HepG2 (cell line): ENCODE data around the gene UBE4A. TPM values are rescaled to one million over a fixed set of nuclear protein-coding genes. Genes with fewer than 3 reads are reported as not detected.
"Not testable (repeated sequence)": the region's sequence is repeated elsewhere in the genome, so short reads cannot be mapped to it uniquely, and the experiment has no call there.

ENCODE experiments used
- ATAC-seq: fragments of 200-7000 bp; cut with Tn5 transposase; 3 replicates; pipeline ENCODE4 v1.9.1; 2020; ENCODE audit warnings: mild to moderate bottlenecking, moderate library complexity
- BruUV-seq: library from RNA; stranded (reverse); fragments of 400-500 nt; replicated peaks from 2 replicates; lab custom pipeline; 2021; lab: Mats Ljungman, UMichigan
- CTCF ChIA-PET: fragments of 300-600 bp; formaldehyde crosslinking; extraction: SDS; loops from one replicate; lab custom pipeline; 2021; ENCODE audit warnings: low total read pairs, inconsistent platforms, low intra/inter-chr PET ratio; lab: Yijun Ruan, JAX
- POLR2A ChIA-PET: fragments of 350-600 bp; sonication (Branson Sonifier 250); formaldehyde crosslinking; loops from one replicate; lab custom pipeline; 2020; ENCODE audit warnings: antibody characterized with exemption, inconsistent platforms; lab: Yijun Ruan, JAX
- DNase-seq: peaks from one replicate; pipeline ENCODE4 v3.0.0-alpha.2; 2015; ENCODE audit warnings: low spot score
- FAIRE-seq: peaks from 3 replicates; lab custom pipeline; 2011; peaks lifted over from hg19 to GRCh38; lab: Jason Lieb, UNC
- H2AFZ ChIP-seq: one replicate; pipeline ENCODE4 v1.6.1; 2011; ENCODE audit warnings: low read length, inconsistent platforms
- H3K27ac ChIP-seq: fragments of 300-600 bp; 3 replicates; pipeline ENCODE4 v1.8.0; 2011; ENCODE audit warnings: mixed run types, mild to moderate bottlenecking, mixed read lengths, low read length, inconsistent platforms; ENCODE audit not compliant: insufficient read depth; ENCODE audit errors: extremely low read length
- H3K27me3 ChIP-seq, 2 experiments: fragments of 200-600 bp in 1 of 2; 2 replicates in 1 of 2; 3 replicates in 1 of 2; pipeline versions ENCODE4 v1.6.0 to v1.8.0; 2011; ENCODE audit warnings: low read length in 2 of 2, mild to moderate bottlenecking in 2 of 2, moderate library complexity in 2 of 2, inconsistent platforms in 1 of 2; ENCODE audit not compliant: insufficient read depth in 2 of 2, control insufficient read depth in 1 of 2
- H3K36me3 ChIP-seq, 2 experiments: fragments of 200-600 bp in 1 of 2; replicated peaks in 1 of 2; 2 replicates in 1 of 2; 3 replicates in 1 of 2; pipeline versions ENCODE4 v1.5.1 to v1.8.0; 2011; ENCODE audit warnings: low read length in 2 of 2, inconsistent platforms in 1 of 2; ENCODE audit not compliant: insufficient read depth in 2 of 2, control insufficient read depth in 1 of 2
- H3K4me1 ChIP-seq: 2 replicates; pipeline ENCODE4 v1.5.1; 2012; ENCODE audit warnings: low read length, inconsistent platforms; ENCODE audit not compliant: insufficient read depth
- H3K4me2 ChIP-seq: 2 replicates; pipeline ENCODE4 v1.6.0; 2011; ENCODE audit warnings: low read depth, low read length, inconsistent platforms
- H3K4me3 ChIP-seq, 3 experiments: fragments of 200-600 bp in 1 of 3; sonication (generic), shearing (Covaris generic) in 1 of 3; replicated peaks in 1 of 3; 2 replicates each; pipeline ENCODE4 v1.5.1; 2011 to 2016; ENCODE audit warnings: low read length in 3 of 3, inconsistent platforms in 2 of 3, low read depth in 2 of 3, mild to moderate bottlenecking in 2 of 3, control low read depth in 1 of 3, mixed read lengths in 1 of 3; ENCODE audit not compliant: insufficient read depth in 1 of 3
- H3K79me2 ChIP-seq: one replicate; pipeline ENCODE4 v1.6.1; 2011; ENCODE audit warnings: low read length, inconsistent platforms; ENCODE audit not compliant: insufficient read depth
- H3K9ac ChIP-seq: 2 replicates; pipeline ENCODE4 v1.6.0; 2011; ENCODE audit warnings: mild to moderate bottlenecking, low read depth, low read length, inconsistent platforms; ENCODE audit not compliant: insufficient read depth
- H3K9me3 ChIP-seq: 2 replicates; pipeline ENCODE4 v1.5.1; 2012; ENCODE audit warnings: mild to moderate bottlenecking, low read length
- H4K20me1 ChIP-seq: 2 replicates; pipeline ENCODE4 v1.6.0; 2011; ENCODE audit warnings: inconsistent platforms, mild to moderate bottlenecking, low read length, moderate library complexity; ENCODE audit not compliant: insufficient read depth
- ESRRA ChIP-seq: sonication (generic); formaldehyde crosslinking; IDR thresholded peaks from 2 replicates; pipeline ENCODE4 v1.5.1; 2020; ENCODE audit warnings: mild to moderate bottlenecking, low read depth, missing genetic modification reagents
- MLX ChIP-seq: IDR thresholded peaks from 2 replicates; pipeline ENCODE4 v1.6.1; 2016
- NCOA1 ChIP-seq: sonication (generic); formaldehyde crosslinking; IDR thresholded peaks from 2 replicates; pipeline ENCODE4 v1.9.0; 2021; ENCODE audit warnings: missing genetic modification reagents
- SSRP1 ChIP-seq: IDR thresholded peaks from 2 replicates; pipeline ENCODE4 v1.6.1; 2016; ENCODE audit warnings: control low read depth
- TCF7 ChIP-seq: sonication (generic); IDR thresholded peaks from 2 replicates; pipeline ENCODE4 v1.6.1; 2016; ENCODE audit warnings: antibody characterized with exemption, low read depth
- ZBED4 ChIP-seq: sonication (generic); formaldehyde crosslinking; IDR thresholded peaks from 2 replicates; pipeline ENCODE4 v1.4.0; 2020; ENCODE audit warnings: missing genetic modification reagents, borderline replicate concordance
- ZNF138 ChIP-seq: sonication (generic); formaldehyde crosslinking; IDR thresholded peaks from 2 replicates; pipeline ENCODE4 v1.5.0; 2020; ENCODE audit warnings: mild to moderate bottlenecking, low read depth, missing genetic modification reagents
- ZNF512 ChIP-seq: sonication (generic); formaldehyde crosslinking; IDR thresholded peaks from 2 replicates; pipeline ENCODE4 v1.4.0; 2020; ENCODE audit warnings: mild to moderate bottlenecking, missing genetic modification reagents
- ZNF770 ChIP-seq: sonication (generic); formaldehyde crosslinking; IDR thresholded peaks from 2 replicates; pipeline ENCODE4 v1.5.0; 2020; ENCODE audit warnings: mild to moderate bottlenecking, missing genetic modification reagents
- WGBS: methylation state at CpG from one replicate; pipeline ENCODE4 v1.1.6; 2017; ENCODE audit warnings: low lambda C conversion rate; 5-methylcytosine and 5-hydroxymethylcytosine counted together
- in situ Hi-C: cut with HindIII; loops from 2 replicates; pipeline ENCODE4 v1.10.0; 2017; ENCODE audit warnings: low pct_unique_long_range_greater_than_20kb; ENCODE audit not compliant: extremely low pct_ligation_motif_present
- intact Hi-C: fragments of 100-400 bp; cut with micrococcal nuclease; formaldehyde crosslinking; loops from one replicate; pipeline ENCODE4 v1.10.0; 2022; ENCODE audit not compliant: unreplicated experiment
- polyA plus RNA-seq, 8 experiments: library from polyadenylated mRNA; depleted of rRNA in 3 of 8; stranded (reverse) in 7 of 8; unstranded in 1 of 8; fragments of >200 nt; fragmentation: Illumina TruSeq in 4 of 8; extraction: Trizol in 4 of 8; gene quantifications; 2 replicates each; pipeline versions ENCODE4 v1.2.1 to v1.2.3, GENCODE V29; 2011 to 2016; ENCODE audit warnings: low read depth in 4 of 8, missing spikeins in 1 of 8, mixed read lengths in 1 of 8; ENCODE audit not compliant: insufficient read depth in 1 of 8
- total RNA-seq, 5 experiments: library from RNA; depleted of rRNA; stranded (reverse); fragments of >200 nt; fragmentation: Illumina TruSeq; extraction: Trizol; gene quantifications; 2 replicates each; pipeline ENCODE4 v1.2.3, GENCODE V29; 2016; ENCODE audit warnings: low read depth in 1 of 5

The UBE4A gene
- total and polyA plus RNA-seq, 2 of the 13 experiments (the other 11 are each of a cell fraction or from before 2014, with no cell fraction given) = 15.1 to 32.7 TPM

GRCh38 chr11:118402594-118402993, 43.2 kb downstream of the UBE4A start:
- intact Hi-C loops, FAIRE-seq, H2AFZ ChIP-seq, CTCF ChIA-PET, in situ Hi-C loops, DNase-seq, ATAC-seq, H3K27me3 ChIP-seq, H3K9me3 ChIP-seq, BruUV-seq: not testable (repeated sequence)
- WGBS = 47% methylated on average over 5 of the region's 7 CpGs
- POLR2A ChIA-PET = interaction anchor here (0.7 to 1.9 kb wide), 7 partner anchors 8 to 218 kb away, joined by 3 to 20 read pairs (median 4); partner anchors contain the start of gene KMT2A
- Histone ChIP-seq H3K27ac (peak overlapping the region; percentile 90), H4K20me1 (peaks cover 16% of the 10 kb centered on the region), H3K36me3 (peaks cover 3 to 29% of the 10 kb centered on the region in 2 experiments; a peak in 3 of 5 replicates), H3K9ac (peak overlapping the region; percentile 91), H3K4me2 (peak overlapping the region; percentile 85), H3K4me3 (peak overlapping the region; percentile 91 to 97 (median 95)), H3K4me1 (peaks cover 40% of the 10 kb centered on the region), H3K79me2 (peaks cover 49% of the 10 kb centered on the region)
- peak; percentile 93 for TF ChIP-seq ZNF770 (CRISPR knock-in tag)

- Histone ChIP-seq H3K4me3 (no peak overlapping the region), H3K4me1 (peaks cover 34% of the 10 kb centered on the region), H3K9ac (no peak overlapping the region), H2AFZ (no peak overlapping the region), H3K36me3 (peaks cover 6 to 47% of the 10 kb centered on the region in 2 experiments), H3K4me2 (no peak overlapping the region), H3K79me2 (peaks cover 46% of the 10 kb centered on the region), H3K27me3 (no peaks in the 10 kb centered on the region; a peak in 1 of 5 replicates), H3K27ac (no peak overlapping the region), H3K9me3 (no peaks in the 10 kb centered on the region), H4K20me1 (peaks cover 16% of the 10 kb centered on the region)
- FAIRE-seq = no peak
- CTCF ChIA-PET = no interaction called here
- no peak for DNase-seq
- intact Hi-C loops = no loop called here
- POLR2A ChIA-PET = no interaction called here
- ATAC-seq = no peak
- no TSS peak for BruUV-seq
- in situ Hi-C loops = no loop called here
- 97% methylated on average over 7 of the region's 7 CpGs for WGBS
- TF ChIP-seq NCOA1 (CRISPR knock-in tag) = no peak
- TF ChIP-seq ZBED4 (CRISPR knock-in tag) = no peak
- no peak for TF ChIP-seq ZNF512 (CRISPR knock-in tag)
- TF ChIP-seq ZNF138 = no peak
- no peak for TF ChIP-seq SSRP1 (CRISPR knock-in tag)
- no peak for TF ChIP-seq MLX (CRISPR knock-in tag)
- no peak for TF ChIP-seq ESRRA
- no peak for TF ChIP-seq TCF7
These were observed 47.3 kb downstream of the UBE4A start for GRCh38 chr11:118406599-118407166.
